H1 (cell line): ENCODE measurements around the gene SNX25. TPM values are rescaled to one million over a fixed set of nuclear protein-coding genes. Genes with fewer than 3 reads are reported as not detected.

ENCODE experiments used
- CTCF ChIA-PET: fragments of 300-600 bp; sonication (Branson Sonifier 250); formaldehyde crosslinking; loops from one replicate; lab custom pipeline; 2021; ENCODE audit not compliant: partially characterized antibody; lab: Charles Lee
- POLR2A ChIA-PET: fragments of 300-600 bp; sonication (Branson Sonifier 250); formaldehyde crosslinking; loops from one replicate; lab custom pipeline; 2021; ENCODE audit warnings: inconsistent platforms; ENCODE audit not compliant: partially characterized antibody; lab: Charles Lee
- DNase-seq, 2 experiments: peaks; one replicate each; pipeline versions ENCODE4 v3.0.0 to v3.0.0-alpha.2; 2010 to 2022; ENCODE audit warnings: low spot score in 2 of 2, low read depth in 1 of 2, mixed read lengths in 1 of 2
- FAIRE-seq: peaks from 2 replicates; lab custom pipeline; 2011; peaks lifted over from hg19 to GRCh38; lab: Jason Lieb, UNC
- H2AFZ ChIP-seq: 2 replicates; pipeline ENCODE4 v1.8.1; 2012; ENCODE audit warnings: low read length, inconsistent platforms
- H2AK5ac ChIP-seq: 2 replicates; pipeline ENCODE4 v1.6.1; 2013; ENCODE audit warnings: low read depth, low read length
- H2BK120ac ChIP-seq: replicated peaks from 2 replicates; pipeline ENCODE3; 2013; ENCODE audit warnings: low read depth, low read length, inconsistent platforms
- H2BK12ac ChIP-seq: 2 replicates; pipeline ENCODE4 v1.6.1; 2013; ENCODE audit warnings: low read depth, low read length
- H2BK15ac ChIP-seq: 2 replicates; pipeline ENCODE4 v1.6.1; 2013; ENCODE audit warnings: low read length
- H2BK20ac ChIP-seq: 2 replicates; pipeline ENCODE4 v1.6.1; 2013; ENCODE audit warnings: low read length
- H2BK5ac ChIP-seq: 2 replicates; pipeline ENCODE4 v1.6.1; 2013; ENCODE audit warnings: low read depth, low read length
- H3K14ac ChIP-seq: 2 replicates; pipeline ENCODE4 v1.6.1; 2013; ENCODE audit warnings: inconsistent platforms; ENCODE audit not compliant: insufficient read length
- H3K18ac ChIP-seq: 2 replicates; pipeline ENCODE4 v1.6.1; 2013; ENCODE audit warnings: low read length; ENCODE audit errors: extremely low read depth
- H3K23ac ChIP-seq: 2 replicates; pipeline ENCODE4 v1.6.1; 2013; ENCODE audit warnings: inconsistent platforms; ENCODE audit not compliant: insufficient read length
- H3K23me2 ChIP-seq: 2 replicates; pipeline ENCODE4 v1.6.1; 2013; ENCODE audit warnings: low read depth, low read length
- H3K27ac ChIP-seq: 2 replicates; pipeline ENCODE4 v1.6.1; 2011; ENCODE audit warnings: low read depth, low read length, inconsistent platforms
- H3K27me3 ChIP-seq, 4 experiments: replicated peaks in 1 of 4; 1 replicate in 1 of 4; 2 replicates in 3 of 4; pipeline versions ENCODE4 v1.6.1 to v1.8.1; 2011 to 2013; ENCODE audit warnings: low read length in 3 of 4, mild to moderate bottlenecking in 3 of 4, inconsistent platforms in 2 of 4, mixed read lengths in 2 of 4, moderate library complexity in 1 of 4; ENCODE audit not compliant: control insufficient read depth in 3 of 4, insufficient read depth in 3 of 4; ENCODE audit errors: extremely low read depth in 1 of 4
- H3K36me3 ChIP-seq, 4 experiments: 2 replicates each; pipeline versions ENCODE4 v1.6.1 to v1.8.1; 2011 to 2013; ENCODE audit warnings: mild to moderate bottlenecking in 4 of 4, low read length in 3 of 4, moderate library complexity in 2 of 4, control low read depth in 1 of 4, inconsistent platforms in 1 of 4; ENCODE audit not compliant: insufficient read depth in 4 of 4, control insufficient read depth in 2 of 4
- H3K4ac ChIP-seq: replicated peaks from 2 replicates; pipeline ENCODE3; 2013; ENCODE audit warnings: low read length, low read depth, mixed read lengths, inconsistent platforms; ENCODE audit not compliant: insufficient read length
- H3K4me1 ChIP-seq, 4 experiments: replicated peaks in 1 of 4; 1 replicate in 1 of 4; 2 replicates in 3 of 4; pipeline versions ENCODE4 v1.6.1 to v1.8.1; 2011 to 2013; ENCODE audit warnings: low read length in 3 of 4, inconsistent platforms in 2 of 4, mixed read lengths in 1 of 4; ENCODE audit not compliant: insufficient read depth in 4 of 4, control insufficient read depth in 3 of 4
- H3K4me2 ChIP-seq, 2 experiments: 2 replicates each; pipeline versions ENCODE4 v1.6.1 to v1.8.1; 2011 to 2013; ENCODE audit warnings: low read depth in 2 of 2, low read length in 2 of 2, control low read depth in 1 of 2, inconsistent platforms in 1 of 2, mild to moderate bottlenecking in 1 of 2; ENCODE audit not compliant: insufficient read depth in 1 of 2
- H3K4me3 ChIP-seq, 4 experiments: fragments of 200-600, 300-600 bp in 1 of 4; sonication (generic), shearing (Covaris generic), sonication (Bioruptor Twin) in 1 of 4; 2 replicates each; pipeline versions ENCODE4 v1.5.1 to v1.8.1; 2011 to 2016; ENCODE audit warnings: low read length in 4 of 4, low read depth in 3 of 4, control low read depth in 2 of 4, inconsistent platforms in 2 of 4, mild to moderate bottlenecking in 2 of 4, mixed read lengths in 1 of 4, moderate library complexity in 1 of 4; ENCODE audit not compliant: insufficient read depth in 2 of 4; ENCODE audit errors: extremely low read depth in 1 of 4
- H3K56ac ChIP-seq: replicated peaks from 2 replicates; pipeline ENCODE3; 2013; ENCODE audit warnings: low read depth, mild to moderate bottlenecking, mixed read lengths, low read length, inconsistent platforms; ENCODE audit not compliant: insufficient read length
- H3K79me1 ChIP-seq: 2 replicates; pipeline ENCODE4 v1.6.1; 2013; ENCODE audit warnings: low read depth, low read length, control low read depth
- H3K79me2 ChIP-seq, 2 experiments: 2 replicates each; pipeline versions ENCODE4 v1.6.1 to v1.8.1; 2012 to 2013; ENCODE audit warnings: low read length in 2 of 2, mild to moderate bottlenecking in 2 of 2, inconsistent platforms in 1 of 2; ENCODE audit not compliant: insufficient read depth in 2 of 2, control insufficient read depth in 1 of 2
- H3K9ac ChIP-seq, 4 experiments: replicated peaks in 1 of 4; 1 replicate in 1 of 4; 2 replicates in 3 of 4; pipeline versions ENCODE4 v1.6.1 to v1.8.1; 2011 to 2013; ENCODE audit warnings: low read depth in 3 of 4, low read length in 3 of 4, control low read depth in 2 of 4, mild to moderate bottlenecking in 2 of 4, moderate library complexity in 2 of 4, inconsistent platforms in 1 of 4; ENCODE audit errors: extremely low read depth in 1 of 4
- H3K9me3 ChIP-seq, 2 experiments: 2 replicates each; pipeline versions ENCODE4 v1.6.1 to v1.8.1; 2012 to 2013; ENCODE audit warnings: mild to moderate bottlenecking in 2 of 2, moderate library complexity in 2 of 2, control low read depth in 1 of 2, inconsistent platforms in 1 of 2, low read depth in 1 of 2, low read length in 1 of 2, mixed read lengths in 1 of 2; ENCODE audit not compliant: insufficient read depth in 2 of 2
- H4K20me1 ChIP-seq, 2 experiments: replicated peaks in 1 of 2; 2 replicates each; pipeline versions ENCODE3 to v1.8.1; 2011 to 2013; ENCODE audit warnings: inconsistent platforms in 2 of 2, low read length in 2 of 2, mild to moderate bottlenecking in 1 of 2; ENCODE audit not compliant: insufficient read depth in 2 of 2, control insufficient read depth in 1 of 2
- H4K5ac ChIP-seq: 2 replicates; pipeline ENCODE4 v1.6.1; 2013; ENCODE audit warnings: low read length, low read depth, mixed read lengths, inconsistent platforms; ENCODE audit not compliant: insufficient read length
- H4K8ac ChIP-seq: 2 replicates; pipeline ENCODE4 v1.8.0; 2013; ENCODE audit warnings: mild to moderate bottlenecking, moderate library complexity, low read length, inconsistent platforms; ENCODE audit not compliant: insufficient read depth; ENCODE audit errors: extremely low read depth
- H4K91ac ChIP-seq: replicated peaks from 2 replicates; pipeline ENCODE3; 2013; ENCODE audit warnings: low read length, mixed read lengths, inconsistent platforms; ENCODE audit not compliant: insufficient read length
- BACH1 ChIP-seq: IDR thresholded peaks from 2 replicates; pipeline ENCODE4 v1.6.1; 2012; ENCODE audit warnings: low read length, improper control_type of control experiment
- GABPA ChIP-seq: IDR thresholded peaks from 2 replicates; pipeline ENCODE4 v1.6.1; 2011; ENCODE audit warnings: mild to moderate bottlenecking, low read length, moderate library complexity, borderline replicate concordance; ENCODE audit not compliant: insufficient read depth
- GTF2F1 ChIP-seq: IDR thresholded peaks from 2 replicates; pipeline ENCODE4 v1.6.1; 2012; ENCODE audit warnings: low read depth, low read length, improper control_type of control experiment, borderline replicate concordance
- JUN ChIP-seq: IDR thresholded peaks from 2 replicates; pipeline ENCODE4 v1.6.1; 2011; ENCODE audit warnings: low read depth, mild to moderate bottlenecking, improper control_type of control experiment, low read length
- NRF1 ChIP-seq: IDR thresholded peaks from 2 replicates; pipeline ENCODE4 v1.6.1; 2011; ENCODE audit warnings: mild to moderate bottlenecking, low read depth, low read length, improper control_type of control experiment
- POU5F1 ChIP-seq: IDR thresholded peaks from 2 replicates; pipeline ENCODE4 v1.6.1; 2011; ENCODE audit warnings: low read depth, mild to moderate bottlenecking, low read length, moderate library complexity
- RBBP5 ChIP-seq: IDR thresholded peaks from 2 replicates; pipeline ENCODE4 v1.7.1; 2012; ENCODE audit warnings: low read depth, mild to moderate bottlenecking, inconsistent platforms, low read length, moderate library complexity, borderline replicate concordance
- RNF2 ChIP-seq: fragments of 200-900, 300-1000 bp; sonication (generic); IDR thresholded peaks from 2 replicates; pipeline ENCODE4 v1.7.1; 2016; ENCODE audit warnings: borderline replicate concordance, low read depth, mild to moderate bottlenecking, antibody characterized with exemption, low read length; ENCODE audit not compliant: poor library complexity, severe bottlenecking; ENCODE audit errors: missing control alignments
- RXRA ChIP-seq: IDR thresholded peaks from 2 replicates; pipeline ENCODE4 v1.6.1; 2011; ENCODE audit warnings: low read depth, mild to moderate bottlenecking, low read length, moderate library complexity; ENCODE audit not compliant: insufficient read depth
- SIN3A ChIP-seq, 2 experiments: IDR thresholded peaks in 1 of 2; conservative IDR thresholded peaks in 1 of 2; 2 replicates each; pipeline ENCODE4 v1.6.1; 2011 to 2012; ENCODE audit warnings: low read length in 2 of 2, improper control_type of control experiment in 1 of 2, low read depth in 1 of 2, mild to moderate bottlenecking in 1 of 2
- SP1 ChIP-seq: IDR thresholded peaks from 2 replicates; pipeline ENCODE4 v1.6.1; 2011; ENCODE audit warnings: low read depth, low read length
- SP4 ChIP-seq: IDR thresholded peaks from 2 replicates; pipeline ENCODE4 v1.6.1; 2012; ENCODE audit warnings: low read length, inconsistent platforms
- SUZ12 ChIP-seq: fragments of 200-600 bp; sonication (generic); IDR thresholded peaks from 2 replicates; pipeline ENCODE4 v1.6.1; 2012; ENCODE audit warnings: mild to moderate bottlenecking, inconsistent platforms, low read length, moderate library complexity, mixed read lengths
- TEAD4 ChIP-seq: IDR thresholded peaks from 2 replicates; pipeline ENCODE4 v1.6.1; 2012; ENCODE audit warnings: low read depth, low read length, inconsistent platforms, mixed read lengths
- WGBS, 2 experiments: shearing (Covaris generic) in 1 of 2; methylation state at CpG; one replicate each; pipeline versions ENCODE4 v1.1.6 to v1.1.7; 2013 to 2015; ENCODE audit warnings: low lambda C conversion rate in 2 of 2, mixed read lengths in 2 of 2, inconsistent platforms in 1 of 2, low coverage in 1 of 2, missing lambda C conversion rate in 1 of 2; ENCODE audit not compliant: insufficient replicate concordance in 2 of 2, insufficient coverage in 1 of 2, insufficient read length in 1 of 2; ENCODE audit errors: extremely low coverage in 1 of 2, missing lambda C conversion rate in 1 of 2; 5-methylcytosine and 5-hydroxymethylcytosine counted together
- polyA plus RNA-seq, 7 experiments: library from polyadenylated mRNA; depleted of rRNA in 3 of 7; stranded (reverse) in 5 of 7; unstranded in 2 of 7; fragments of >200 nt in 5 of 7; fragments of 200-250 nt in 2 of 7; gene quantifications; 1 replicate in 5 of 7; 2 replicates in 1 of 7; 4 replicates in 1 of 7; pipeline versions ENCODE4 v1.2.1 to v1.2.3, GENCODE V29; 2011 to 2013; ENCODE audit warnings: missing spikeins in 2 of 7, mixed read lengths in 2 of 7
- total RNA-seq: library from RNA; stranded (reverse); fragmentation: NEBNext Ultra II Directional; extraction: Animal tissue kit (Norgen Biotek cat#: 25700); gene quantifications from 2 replicates; pipeline ENCODE4 v1.2.1, GENCODE V29; 2021

SNX25 gene
- total and polyA plus RNA-seq, 2 of the 8 experiments (the other 6 are each of a cell fraction or from before 2014, with no cell fraction given) = 5.4 to 19.9 TPM

DNA sequence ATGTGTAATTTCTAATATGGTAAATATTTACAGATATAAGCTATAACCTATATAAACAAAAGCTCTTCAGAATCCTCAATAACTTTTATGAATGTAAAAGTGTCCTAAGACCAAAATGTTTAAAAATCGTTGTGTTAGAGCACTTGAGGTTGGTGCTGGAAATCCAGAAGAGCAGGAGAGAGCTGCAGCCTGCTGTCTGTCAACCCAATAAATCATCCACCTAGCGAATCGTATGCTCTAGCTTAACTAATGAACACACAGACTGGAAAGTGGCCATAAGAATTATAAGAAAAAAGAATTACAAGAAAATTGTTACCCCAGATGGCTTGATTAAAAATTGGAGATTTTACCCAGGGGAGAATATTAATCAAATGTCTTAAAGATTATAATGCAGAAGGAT, 22.6 kb upstream of the SNX25 start:
- 85% methylated on average over 3 of the region's 3 CpGs; no CpG with 5 or more reads in 1 of the 2 experiments for WGBS, 2 experiments
- Histone ChIP-seq H3K23me2 (no peaks in the 10 kb centered on the region), H3K79me1 (no peaks in the 10 kb centered on the region; the same call in 1 of the 2 replicates), H2BK12ac (no peak overlapping the region), H3K4ac (no peak overlapping the region), H3K79me2 (peaks cover 0 to 7% of the 10 kb centered on the region in 2 experiments; a peak in 1 of 4 replicates), H3K14ac (no peak overlapping the region), H3K4me2 (no peak overlapping the region), H2AK5ac (no peak overlapping the region), H3K23ac (no peak overlapping the region), H3K27ac (no peak overlapping the region), H2BK20ac (no peak overlapping the region), H4K20me1 (peaks cover 0 to 3% of the 10 kb centered on the region in 2 experiments), H3K36me3 (peaks cover 0 to 17% (median 7%) of the 10 kb centered on the region in 4 experiments; a peak in 5 of 8 replicates), H3K18ac (no peak overlapping the region), H3K9ac (no peak overlapping the region), H4K5ac (no peak overlapping the region), H3K4me1 (peaks cover 4 to 8% (median 6%) of the 10 kb centered on the region in 4 experiments; a peak in 5 of 7 replicates), H3K9me3 (no peaks in the 10 kb centered on the region), H4K91ac (no peak overlapping the region), H2AFZ (no peak overlapping the region), H3K4me3 (no peak overlapping the region), H2BK5ac (no peak overlapping the region), H3K27me3 (no peaks in the 10 kb centered on the region), H2BK15ac (no peak overlapping the region), H3K56ac (no peak overlapping the region), H2BK120ac (no peak overlapping the region), H4K8ac (no peak overlapping the region)
- FAIRE-seq (no peak), DNase-seq (no peak)
- POLR2A ChIA-PET = no interaction called here
- CTCF ChIA-PET = interaction anchor here (0.6 to 5.9 kb wide), 6 partner anchors 9 to 852 kb away, joined by 3 to 55 read pairs (median 7); no protein-coding TSS in a partner anchor
- TF ChIP-seq JUN = no peak
- no peak for TF ChIP-seq RNF2
- TF ChIP-seq POU5F1 = no peak
- no peak for TF ChIP-seq RXRA
- TF ChIP-seq TEAD4 = no peak
- no peak for TF ChIP-seq SP1
- TF ChIP-seq NRF1 = no peak
- TF ChIP-seq GABPA = no peak
- no peak for TF ChIP-seq SIN3A (conservative IDR thresholded peaks at IDR 0.05 in 1 of 2, IDR thresholded peaks at IDR 0.05 in 1 of 2; ENCODE audit: low read depth in 1 of 2, low read length in 2 of 2)
- no peak for TF ChIP-seq SP4
- no peak for TF ChIP-seq RBBP5
- no peak for TF ChIP-seq BACH1
- no peak for TF ChIP-seq GTF2F1
- TF ChIP-seq SUZ12 = no peak
